DMS79 (cell line): ENCODE results near the gene CACNA2D3.
"Not testable (repeated sequence)": the region's sequence is repeated elsewhere in the genome, so short reads cannot be mapped to it uniquely, and the experiment has no call there.

Source experiments
- DNase-seq: peaks from one replicate; lab custom pipeline; 2025; lab: John Stamatoyannopoulos, UW

The CACNA2D3 gene

GRCh38 chr3:54122324-54123002, at the start of gene CACNA2D3:
Gene CACNA2D3 (plus strand): TSS chr3:54122552.
- DNase-seq = no peak

- no peak for DNase-seq
These were observed 49.0 kb upstream of the CACNA2D3 start for GRCh38 chr3:54073386-54073785.

- DNase-seq = no peak
These were observed 43.0 kb upstream of the CACNA2D3 start for GRCh38 chr3:54079314-54079713.

GRCh38 chr3:54079730-54080325, 42.5 kb upstream of the CACNA2D3 start:
- no peak for DNase-seq

GRCh38 chr3:54083921-54084320, 38.4 kb upstream of the CACNA2D3 start:
- no peak for DNase-seq

GRCh38 chr3:54085936-54086335, 36.4 kb upstream of the CACNA2D3 start:
- no peak for DNase-seq

- no peak for DNase-seq
These were observed 35.5 kb upstream of the CACNA2D3 start for GRCh38 chr3:54086652-54087405.

GRCh38 chr3:54087581-54088410, 34.6 kb upstream of the CACNA2D3 start:
- DNase-seq = no peak

- no peak for DNase-seq
These were observed 28.7 kb upstream of the CACNA2D3 start for GRCh38 chr3:54093491-54094248.

GRCh38 chr3:54094926-54095325, 27.4 kb upstream of the CACNA2D3 start:
- DNase-seq = no peak

- no peak for DNase-seq
These were observed 23.0 kb upstream of the CACNA2D3 start for GRCh38 chr3:54099381-54099780.

GRCh38 chr3:54104084-54104483, 18.3 kb upstream of the CACNA2D3 start:
- no peak for DNase-seq

GRCh38 chr3:54116129-54116528, 6.2 kb upstream of the CACNA2D3 start:
- not testable (repeated sequence) for DNase-seq

GRCh38 chr3:54120657-54121413, 1.5 kb upstream of the CACNA2D3 start:
- peak; percentile 22 for DNase-seq

GRCh38 chr3:54121414-54122323, 683 bp upstream of the CACNA2D3 start:
- DNase-seq = no peak

GRCh38 chr3:54123003-54123775, 837 bp downstream of the CACNA2D3 start:
- no peak for DNase-seq

- DNase-seq = peak; percentile 16
These were observed 1.4 kb downstream of the CACNA2D3 start for GRCh38 chr3:54123776-54124196.

GRCh38 chr3:54125300-54125699, 2.9 kb downstream of the CACNA2D3 start:
- no peak for DNase-seq

- no peak for DNase-seq
These were observed 4.2 kb downstream of the CACNA2D3 start for GRCh38 chr3:54126551-54126950.
